ENCODE results near the gene TBC1D19.
"Not testable (repeated sequence)": the region's sequence is repeated elsewhere in the genome, so short reads cannot be mapped to it uniquely, and the experiment has no call there.

TBC1D19 gene

GRCh38 chr4:26576231-26576739 is 7.6 kb upstream of the TBC1D19 start:
- Histone ChIP-seq H3K9ac (ENCODE audit: low read length) (no peak overlapping the region), H3K36me3 (ENCODE audit: control insufficient read depth, insufficient read depth, low read length) (no peaks in the 10 kb centered on the region), H3K4me1 (ENCODE audit: control insufficient read depth, insufficient read depth, low read length) (no peaks in the 10 kb centered on the region), H3K9me3 (ENCODE audit: control insufficient read depth, low read length) (no peaks in the 10 kb centered on the region), H3K4me3 (ENCODE audit: low read length) (no peak overlapping the region), H3K27me3 (ENCODE audit: control insufficient read depth, insufficient read depth, low read length) (no peaks in the 10 kb centered on the region)

DNA sequence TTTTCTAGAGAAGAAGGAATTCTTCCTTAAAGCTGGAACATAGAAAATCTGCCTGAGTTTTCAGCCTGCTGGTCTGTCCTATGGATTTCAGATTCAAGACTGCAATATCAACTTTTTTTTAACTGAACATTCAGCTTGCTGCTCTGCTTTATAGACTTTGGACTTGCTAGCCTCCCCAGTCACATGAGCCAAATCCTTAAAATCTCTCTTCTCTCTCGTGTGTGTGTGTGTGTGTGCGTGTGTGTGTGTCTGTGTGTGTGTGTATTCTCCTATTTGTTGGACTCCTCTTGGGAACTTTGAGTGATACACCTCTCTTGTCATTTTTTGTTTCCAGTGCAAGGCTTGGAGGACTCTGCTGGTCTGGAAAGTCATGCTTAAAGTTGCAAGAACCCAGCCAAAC is 6.8 kb upstream of the TBC1D19 start:
- H3K9me3 ChIP-seq (ENCODE audit: control insufficient read depth, low read length) = no peaks in the 10 kb centered on the region
- H3K27me3 ChIP-seq (ENCODE audit: control insufficient read depth, insufficient read depth, low read length) = no peaks in the 10 kb centered on the region
- no peaks in the 10 kb centered on the region for H3K4me1 ChIP-seq (ENCODE audit: control insufficient read depth, insufficient read depth, low read length)
- H3K4me3 ChIP-seq (ENCODE audit: low read length) = no peak overlapping the region
- H3K36me3 ChIP-seq (ENCODE audit: control insufficient read depth, insufficient read depth, low read length) = no peaks in the 10 kb centered on the region
- H3K9ac ChIP-seq (ENCODE audit: low read length) = no peak overlapping the region

DNA sequence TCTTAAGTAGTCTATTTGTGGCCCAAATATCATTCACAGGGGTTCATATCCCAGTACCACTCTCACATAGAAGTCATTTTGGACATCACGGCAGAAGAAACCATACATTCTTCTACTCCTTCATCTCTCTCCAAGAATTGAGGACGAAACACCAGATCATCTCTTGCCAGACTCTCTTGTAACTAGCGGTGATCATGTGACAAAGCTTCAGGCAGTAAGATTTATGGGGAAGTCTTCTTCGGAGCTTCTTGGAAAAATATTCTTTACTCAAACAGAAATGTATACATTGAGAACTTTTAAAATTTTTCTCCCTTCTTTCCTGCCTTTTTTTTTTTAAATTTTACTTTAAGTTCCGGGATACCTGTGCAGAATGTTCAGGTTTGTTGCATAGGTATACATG is 4.7 kb upstream of the TBC1D19 start:
- no peak overlapping the region for H3K9ac ChIP-seq (ENCODE audit: low read length)
- no peaks in the 10 kb centered on the region for H3K4me1 ChIP-seq (ENCODE audit: control insufficient read depth, insufficient read depth, low read length)
- no peak overlapping the region for H3K4me3 ChIP-seq (ENCODE audit: low read length)
- H3K36me3 ChIP-seq (ENCODE audit: control insufficient read depth, insufficient read depth, low read length) = no peaks in the 10 kb centered on the region
- no peaks in the 10 kb centered on the region for H3K9me3 ChIP-seq (ENCODE audit: control insufficient read depth, low read length)
- no peaks in the 10 kb centered on the region for H3K27me3 ChIP-seq (ENCODE audit: control insufficient read depth, insufficient read depth, low read length)

- H3K9me3 ChIP-seq (ENCODE audit: control insufficient read depth, low read length); H3K27me3 ChIP-seq (ENCODE audit: control insufficient read depth, insufficient read depth, low read length); H3K36me3 ChIP-seq (ENCODE audit: control insufficient read depth, insufficient read depth, low read length); H3K9ac ChIP-seq (ENCODE audit: low read length); H3K4me1 ChIP-seq (ENCODE audit: control insufficient read depth, insufficient read depth, low read length); H3K4me3 ChIP-seq (ENCODE audit: low read length): not testable (repeated sequence)
Measured at GRCh38 chr4:26581341-26581740, 2.5 kb upstream of the TBC1D19 start.

DNA sequence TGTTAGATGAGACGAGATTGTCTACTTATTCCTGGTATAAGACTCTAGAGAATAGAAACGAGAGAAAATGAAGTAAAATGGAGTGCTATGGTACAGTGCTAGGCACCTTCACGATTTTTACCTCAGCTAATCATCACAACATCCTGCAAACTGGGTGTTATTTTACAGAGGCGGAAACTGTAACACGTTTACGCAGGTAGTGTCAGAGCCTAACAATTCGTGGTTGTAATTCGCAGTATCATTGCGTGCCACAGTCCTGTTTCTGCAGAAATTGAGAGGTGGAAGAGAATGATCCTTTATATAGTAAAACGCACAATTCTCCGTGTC is 383 bp upstream of the TBC1D19 start:
- no peaks in the 10 kb centered on the region for H3K9me3 ChIP-seq (ENCODE audit: control insufficient read depth, low read length)
- no peaks in the 10 kb centered on the region for H3K4me1 ChIP-seq (ENCODE audit: control insufficient read depth, insufficient read depth, low read length)
- H3K27me3 ChIP-seq (ENCODE audit: control insufficient read depth, insufficient read depth, low read length) = no peaks in the 10 kb centered on the region
- peak overlapping the region; percentile 75 for H3K4me3 ChIP-seq (ENCODE audit: low read length)
- no peaks in the 10 kb centered on the region for H3K36me3 ChIP-seq (ENCODE audit: control insufficient read depth, insufficient read depth, low read length)
- H3K9ac ChIP-seq (ENCODE audit: low read length) = peak overlapping the region; percentile 72

DNA sequence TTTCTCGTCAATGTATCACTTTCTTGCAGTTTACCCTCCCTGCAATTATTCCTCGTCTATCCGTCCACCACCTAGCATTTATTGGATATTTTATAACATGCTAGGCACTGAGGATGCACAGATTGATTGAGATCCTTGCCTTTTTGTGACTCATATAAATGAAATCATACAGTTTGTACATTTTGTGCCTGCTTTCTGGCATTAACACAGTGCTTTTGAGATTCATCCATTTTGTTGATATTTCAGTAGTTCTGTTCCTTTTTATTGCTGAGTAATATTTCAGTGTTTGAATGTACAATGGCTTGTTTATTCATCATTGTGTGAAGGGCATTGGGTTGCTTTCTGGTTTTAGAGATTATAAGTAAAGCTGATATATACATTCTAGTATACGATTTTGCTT is 841 bp downstream of the TBC1D19 start:
- peak overlapping the region; percentile 72 for H3K9ac ChIP-seq (ENCODE audit: low read length)
- peak overlapping the region; percentile 75 for H3K4me3 ChIP-seq (ENCODE audit: low read length)
- H3K9me3 ChIP-seq (ENCODE audit: control insufficient read depth, low read length) = no peaks in the 10 kb centered on the region
- no peaks in the 10 kb centered on the region for H3K36me3 ChIP-seq (ENCODE audit: control insufficient read depth, insufficient read depth, low read length)
- H3K4me1 ChIP-seq (ENCODE audit: control insufficient read depth, insufficient read depth, low read length) = no peaks in the 10 kb centered on the region
- no peaks in the 10 kb centered on the region for H3K27me3 ChIP-seq (ENCODE audit: control insufficient read depth, insufficient read depth, low read length)

DNA sequence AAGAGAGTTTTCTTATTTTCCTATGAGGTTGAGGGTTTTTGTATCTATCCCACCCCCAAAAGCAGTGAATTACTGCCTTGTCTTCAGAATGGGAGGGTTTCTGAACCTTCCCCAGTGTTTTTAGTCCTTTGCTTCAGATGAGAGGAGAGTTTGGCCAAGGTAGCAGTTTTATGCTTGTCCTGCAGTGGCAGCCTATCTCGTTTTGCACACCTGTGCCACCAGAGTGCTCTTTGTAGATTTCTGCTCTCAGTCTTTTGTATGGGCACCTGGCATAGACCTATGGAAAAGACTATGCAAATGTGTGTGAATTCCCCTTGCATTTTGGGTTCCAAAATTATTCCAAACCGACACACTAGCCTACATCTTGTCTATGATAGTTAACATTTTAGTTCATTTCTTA is 5.8 kb downstream of the TBC1D19 start:
- Histone ChIP-seq H3K4me3 (ENCODE audit: low read length) (no peak overlapping the region), H3K36me3 (ENCODE audit: control insufficient read depth, insufficient read depth, low read length) (no peaks in the 10 kb centered on the region), H3K27me3 (ENCODE audit: control insufficient read depth, insufficient read depth, low read length) (no peaks in the 10 kb centered on the region), H3K9me3 (ENCODE audit: control insufficient read depth, low read length) (no peaks in the 10 kb centered on the region), H3K9ac (ENCODE audit: low read length) (no peak overlapping the region), H3K4me1 (ENCODE audit: control insufficient read depth, insufficient read depth, low read length) (no peaks in the 10 kb centered on the region)

GRCh38 chr4:26590639-26591038 is 6.8 kb downstream of the TBC1D19 start:
- Histone ChIP-seq H3K4me1 (ENCODE audit: control insufficient read depth, insufficient read depth, low read length) (no peaks in the 10 kb centered on the region), H3K27me3 (ENCODE audit: control insufficient read depth, insufficient read depth, low read length) (no peaks in the 10 kb centered on the region), H3K36me3 (ENCODE audit: control insufficient read depth, insufficient read depth, low read length) (no peaks in the 10 kb centered on the region), H3K9me3 (ENCODE audit: control insufficient read depth, low read length) (no peaks in the 10 kb centered on the region), H3K9ac (ENCODE audit: low read length) (no peak overlapping the region), H3K4me3 (ENCODE audit: low read length) (no peak overlapping the region)

DNA sequence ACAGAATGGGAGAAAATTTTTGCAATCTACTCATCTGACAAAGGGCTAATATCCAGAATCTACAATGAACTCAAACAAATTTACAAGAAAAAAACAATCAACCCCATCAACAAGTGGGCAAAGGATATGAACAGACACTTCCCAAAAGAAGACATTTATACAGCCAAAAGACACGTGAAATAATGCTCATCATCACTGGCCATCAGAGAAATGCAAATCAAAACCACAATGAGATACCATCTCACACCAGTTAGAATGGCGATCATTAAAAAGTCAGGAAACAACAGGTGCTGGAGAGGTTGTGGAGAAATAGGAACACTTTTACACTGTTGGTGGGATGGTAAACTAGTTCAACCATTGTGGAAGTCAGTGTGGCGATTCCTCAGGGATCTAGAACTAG is 9.7 kb downstream of the TBC1D19 start:
- not testable (repeated sequence) for H3K4me3 ChIP-seq (ENCODE audit: low read length); H3K9ac ChIP-seq (ENCODE audit: low read length); H3K9me3 ChIP-seq (ENCODE audit: control insufficient read depth, low read length); H3K27me3 ChIP-seq (ENCODE audit: control insufficient read depth, insufficient read depth, low read length); H3K36me3 ChIP-seq (ENCODE audit: control insufficient read depth, insufficient read depth, low read length); H3K4me1 ChIP-seq (ENCODE audit: control insufficient read depth, insufficient read depth, low read length)

DNA sequence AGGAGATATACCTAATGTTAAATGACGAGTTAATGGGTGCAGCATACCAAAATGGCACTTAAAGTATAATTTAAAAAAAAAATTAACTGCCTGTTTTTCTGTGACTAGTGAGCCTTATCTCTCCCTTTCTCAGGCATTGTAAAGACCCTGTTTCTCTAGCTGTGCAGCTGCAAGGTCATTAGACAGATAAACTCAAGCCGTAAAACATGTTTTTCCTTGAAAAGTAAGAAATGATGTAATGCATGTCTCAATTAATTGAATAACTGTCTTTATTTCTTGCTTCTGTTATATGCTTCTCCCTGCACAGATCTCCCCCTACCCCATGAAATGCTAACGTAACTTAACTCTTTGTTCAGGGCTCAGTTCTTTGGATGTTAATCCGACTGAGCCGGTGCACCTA is 10.5 kb downstream of the TBC1D19 start:
- H3K9me3 ChIP-seq (ENCODE audit: control insufficient read depth, low read length) = no peaks in the 10 kb centered on the region
- H3K36me3 ChIP-seq (ENCODE audit: control insufficient read depth, insufficient read depth, low read length) = no peaks in the 10 kb centered on the region
- H3K4me1 ChIP-seq (ENCODE audit: control insufficient read depth, insufficient read depth, low read length) = no peaks in the 10 kb centered on the region
- H3K9ac ChIP-seq (ENCODE audit: low read length) = no peak overlapping the region
- H3K27me3 ChIP-seq (ENCODE audit: control insufficient read depth, insufficient read depth, low read length) = no peaks in the 10 kb centered on the region
- no peak overlapping the region for H3K4me3 ChIP-seq (ENCODE audit: low read length)

GRCh38 chr4:26594778-26595177 is 10.9 kb downstream of the TBC1D19 start:
- no peak overlapping the region for H3K4me3 ChIP-seq (ENCODE audit: low read length)
- H3K9ac ChIP-seq (ENCODE audit: low read length) = no peak overlapping the region
- H3K27me3 ChIP-seq (ENCODE audit: control insufficient read depth, insufficient read depth, low read length) = no peaks in the 10 kb centered on the region
- no peaks in the 10 kb centered on the region for H3K4me1 ChIP-seq (ENCODE audit: control insufficient read depth, insufficient read depth, low read length)
- H3K9me3 ChIP-seq (ENCODE audit: control insufficient read depth, low read length) = no peaks in the 10 kb centered on the region
- H3K36me3 ChIP-seq (ENCODE audit: control insufficient read depth, insufficient read depth, low read length) = no peaks in the 10 kb centered on the region

DNA sequence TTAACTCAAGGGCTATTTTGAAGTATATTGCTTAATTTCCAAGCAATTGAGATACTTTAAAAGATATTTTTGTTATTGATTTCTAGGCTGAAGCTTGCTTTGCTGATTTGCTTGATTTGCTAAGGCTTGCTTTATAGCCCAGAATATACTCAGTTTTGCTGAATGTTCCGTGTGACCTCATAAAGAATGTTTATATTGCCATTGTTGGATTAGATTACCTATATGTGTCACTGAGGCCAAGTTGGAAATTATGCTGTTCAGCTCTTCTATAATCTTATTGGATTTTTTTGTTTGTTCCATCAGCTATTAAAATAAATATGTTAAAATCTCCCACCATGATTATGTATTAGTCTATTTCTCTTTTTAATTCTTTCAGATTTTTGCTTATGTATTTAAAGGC is 13.0 kb downstream of the TBC1D19 start:
- no peak overlapping the region for H3K9ac ChIP-seq (ENCODE audit: low read length)
- no peaks in the 10 kb centered on the region for H3K9me3 ChIP-seq (ENCODE audit: control insufficient read depth, low read length)
- H3K4me1 ChIP-seq (ENCODE audit: control insufficient read depth, insufficient read depth, low read length) = no peaks in the 10 kb centered on the region
- H3K27me3 ChIP-seq (ENCODE audit: control insufficient read depth, insufficient read depth, low read length) = no peaks in the 10 kb centered on the region
- H3K36me3 ChIP-seq (ENCODE audit: control insufficient read depth, insufficient read depth, low read length) = no peaks in the 10 kb centered on the region
- H3K4me3 ChIP-seq (ENCODE audit: low read length) = no peak overlapping the region

DNA sequence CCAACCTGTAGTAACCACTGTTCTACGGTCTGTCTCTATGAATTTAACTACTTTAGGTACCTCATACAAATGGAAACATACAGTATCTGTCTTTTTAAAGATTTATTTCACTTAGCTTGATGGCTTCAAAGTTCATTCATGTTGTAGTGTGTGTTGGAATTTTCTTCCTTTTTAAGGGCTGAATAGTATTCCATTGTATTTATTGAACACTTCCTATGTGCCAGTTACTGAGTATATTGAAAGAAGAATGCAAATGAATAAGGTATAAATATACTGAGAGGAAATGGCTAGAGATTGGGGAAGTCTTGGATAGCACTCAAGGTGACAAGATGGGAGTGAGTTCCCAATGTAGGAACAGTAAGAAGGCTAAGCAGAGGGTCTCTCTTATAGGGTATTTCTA is 17.3 kb downstream of the TBC1D19 start:
- Histone ChIP-seq H3K9ac (ENCODE audit: low read length) (no peak overlapping the region), H3K36me3 (ENCODE audit: control insufficient read depth, insufficient read depth, low read length) (no peaks in the 10 kb centered on the region), H3K4me1 (ENCODE audit: control insufficient read depth, insufficient read depth, low read length) (no peaks in the 10 kb centered on the region), H3K27me3 (ENCODE audit: control insufficient read depth, insufficient read depth, low read length) (no peaks in the 10 kb centered on the region), H3K9me3 (ENCODE audit: control insufficient read depth, low read length) (no peaks in the 10 kb centered on the region), H3K4me3 (ENCODE audit: low read length) (no peak overlapping the region)

Measured in mucosa of stomach (tissue), 1 donor.